Measurements from ENCODE around the gene GPR78. TPM values are rescaled to one million over a fixed set of nuclear protein-coding genes. Genes with fewer than 3 reads are reported as not detected.
"Not testable (repeated sequence)": the region's sequence is repeated elsewhere in the genome, so short reads cannot be mapped to it uniquely, and the experiment has no call there.

GPR78 gene
- total RNA-seq, 2 donors from 2014 or later: 3.7 to 8.1 TPM

GRCh38 chr4:8631896-8632295 lies 51.7 kb downstream of the GPR78 start:
- H3K36me3 Mint-ChIP-seq (ENCODE audit: low read depth); H3K4me3 ChIP-seq (ENCODE audit: low read length); H3K9me3 Mint-ChIP-seq; H3K36me3 ChIP-seq (ENCODE audit: control insufficient read depth, insufficient read depth, low read length); H3K9ac ChIP-seq (ENCODE audit: extremely low read depth, low read length, poor library complexity, severe bottlenecking); H3K27me3 Mint-ChIP-seq (ENCODE audit: insufficient read depth); H3K4me3 Mint-ChIP-seq; H3K4me1 Mint-ChIP-seq; H3K9me3 ChIP-seq (ENCODE audit: control insufficient read depth, low read length); H3K27ac ChIP-seq (ENCODE audit: low read depth, low read length); H3K27ac Mint-ChIP-seq; H3K27me3 ChIP-seq (ENCODE audit: control insufficient read depth, insufficient read depth, low read length, poor library complexity, severe bottlenecking); DNase-seq; H3K4me1 ChIP-seq (ENCODE audit: control insufficient read depth, insufficient read depth, low read length): not testable (repeated sequence)
- 100% methylated on average over 2 of the region's 6 CpGs; no CpG with 5 or more reads in 1 of the 2 experiments for WGBS, 2 experiments (ENCODE audit: insufficient coverage in 1 of 2, insufficient read length in 1 of 2)

- H3K27me3 Mint-ChIP-seq (ENCODE audit: insufficient read depth): peaks cover 22% of the 10 kb centered on the region
- not testable (repeated sequence) for H3K4me3 Mint-ChIP-seq, H3K4me1 Mint-ChIP-seq
Observed at GRCh38 chr4:8634773-8635172, 54.6 kb downstream of the GPR78 start.

GRCh38 chr4:8635897-8636554 lies 55.8 kb downstream of the GPR78 start:
- not testable (repeated sequence) for DNase-seq; H3K9ac ChIP-seq (ENCODE audit: extremely low read depth, low read length, poor library complexity, severe bottlenecking); H3K9me3 ChIP-seq (ENCODE audit: control insufficient read depth, low read length); H3K4me3 ChIP-seq (ENCODE audit: low read length); H3K27ac Mint-ChIP-seq; H3K27ac ChIP-seq (ENCODE audit: low read depth, low read length); H3K4me3 Mint-ChIP-seq; H3K36me3 ChIP-seq (ENCODE audit: control insufficient read depth, insufficient read depth, low read length); H3K36me3 Mint-ChIP-seq (ENCODE audit: low read depth); H3K9me3 Mint-ChIP-seq; H3K4me1 ChIP-seq (ENCODE audit: control insufficient read depth, insufficient read depth, low read length); H3K27me3 ChIP-seq (ENCODE audit: control insufficient read depth, insufficient read depth, low read length, poor library complexity, severe bottlenecking); H3K4me1 Mint-ChIP-seq
- no CpG with 5 or more reads among the region's 29 CpGs for WGBS, 2 experiments (ENCODE audit: insufficient coverage in 1 of 2, insufficient read length in 1 of 2)
- H3K27me3 Mint-ChIP-seq (ENCODE audit: insufficient read depth): peaks cover 34% of the 10 kb centered on the region

More at GRCh38 chr4:8634773-8635172, 54.6 kb downstream of the GPR78 start:
- not testable (repeated sequence) for H3K9ac ChIP-seq (ENCODE audit: extremely low read depth, low read length, poor library complexity, severe bottlenecking); H3K36me3 Mint-ChIP-seq (ENCODE audit: low read depth); H3K9me3 Mint-ChIP-seq; H3K4me1 ChIP-seq (ENCODE audit: control insufficient read depth, insufficient read depth, low read length); H3K27ac Mint-ChIP-seq; H3K27ac ChIP-seq (ENCODE audit: low read depth, low read length); H3K36me3 ChIP-seq (ENCODE audit: control insufficient read depth, insufficient read depth, low read length); DNase-seq; H3K9me3 ChIP-seq (ENCODE audit: control insufficient read depth, low read length); H3K4me3 ChIP-seq (ENCODE audit: low read length); H3K27me3 ChIP-seq (ENCODE audit: control insufficient read depth, insufficient read depth, low read length, poor library complexity, severe bottlenecking)
- WGBS, 2 experiments (ENCODE audit: insufficient coverage in 1 of 2, insufficient read length in 1 of 2): 79% methylated on average over 3 of the region's 11 CpGs; no CpG with 5 or more reads in 1 of the 2 experiments

Other genes with a start within 250 kb of the GPR78 start
- gene ACOX3, start 139.7 kb upstream of the GPR78 start, total RNA-seq: 100 to 1,000 TPM in 1 of 2 donors, 10 to 100 TPM in 1; 55.1 to 146 TPM
- gene TRMT44, start 139.6 kb upstream of the GPR78 start, total RNA-seq: 100 to 1,000 TPM in 1 of 2 donors, 10 to 100 TPM in 1; 45.9 to 114 TPM
- 10 to 100 TPM; 23.9 to 33.6 TPM for gene CPZ, start 12.4 kb downstream of the GPR78 start, total RNA-seq

All from endodermal cell (in vitro differentiated cells).